ES-I3 (cell line): ENCODE measurements around the gene ZNF865.

ENCODE experiments used
- H3K36me3 ChIP-seq: 2 replicates; pipeline ENCODE4 v1.6.1; 2013; ENCODE audit warnings: mild to moderate bottlenecking, low read length, control low read depth, moderate library complexity; ENCODE audit not compliant: insufficient read depth
- H3K4me1 ChIP-seq: 2 replicates; pipeline ENCODE4 v1.6.1; 2013; ENCODE audit warnings: mild to moderate bottlenecking, control low read depth, low read length; ENCODE audit not compliant: insufficient read depth
- H3K9ac ChIP-seq: 2 replicates; pipeline ENCODE4 v1.6.1; 2013; ENCODE audit warnings: low read depth, mild to moderate bottlenecking, low read length, moderate library complexity
- H3K9me3 ChIP-seq: 2 replicates; pipeline ENCODE4 v1.6.1; 2013; ENCODE audit warnings: mild to moderate bottlenecking, low read length, moderate library complexity; ENCODE audit not compliant: control insufficient read depth, insufficient read depth

The ZNF865 gene

GRCh38 chr19:55606471-55606787 lies 982 bp downstream of the ZNF865 start:
- no peaks in the 10 kb centered on the region for H3K4me1 ChIP-seq
- no peaks in the 10 kb centered on the region for H3K9me3 ChIP-seq
- peaks cover 14% of the 10 kb centered on the region; the same call in 1 of the 2 replicates for H3K36me3 ChIP-seq
- peak overlapping the region; percentile 64 for H3K9ac ChIP-seq

GRCh38 chr19:55606817-55607216 lies 1.4 kb downstream of the ZNF865 start:
- peaks cover 14% of the 10 kb centered on the region; the same call in 1 of the 2 replicates for H3K36me3 ChIP-seq
- H3K9ac ChIP-seq: peak overlapping the region; percentile 64
- no peaks in the 10 kb centered on the region for H3K9me3 ChIP-seq
- no peaks in the 10 kb centered on the region for H3K4me1 ChIP-seq

- H3K9ac ChIP-seq: no peak overlapping the region
These were observed 3.9 kb downstream of the ZNF865 start for GRCh38 chr19:55609326-55609725.

GRCh38 chr19:55611300-55611982 lies 6.0 kb downstream of the ZNF865 start:
- Histone ChIP-seq H3K9ac (no peak overlapping the region), H3K9me3 (no peaks in the 10 kb centered on the region), H3K4me1 (no peaks in the 10 kb centered on the region), H3K36me3 (peaks cover 14% of the 10 kb centered on the region)

More at GRCh38 chr19:55609326-55609725, 3.9 kb downstream of the ZNF865 start:
- H3K36me3 ChIP-seq: peaks cover 14% of the 10 kb centered on the region; the same call in 1 of the 2 replicates
- H3K4me1 ChIP-seq: no peaks in the 10 kb centered on the region
- no peaks in the 10 kb centered on the region for H3K9me3 ChIP-seq

GRCh38 chr19:55611983-55612645 lies 6.7 kb downstream of the ZNF865 start:
- Histone ChIP-seq H3K4me1 (no peaks in the 10 kb centered on the region), H3K9me3 (no peaks in the 10 kb centered on the region), H3K9ac (no peak overlapping the region), H3K36me3 (peaks cover 11% of the 10 kb centered on the region)

- peaks cover 13% of the 10 kb centered on the region for H3K36me3 ChIP-seq
- no peaks in the 10 kb centered on the region for H3K4me1 ChIP-seq
- H3K9ac ChIP-seq: no peak overlapping the region
- no peaks in the 10 kb centered on the region for H3K9me3 ChIP-seq
These were observed 7.9 kb downstream of the ZNF865 start for GRCh38 chr19:55613396-55613795.

GRCh38 chr19:55613930-55614710 lies 8.7 kb downstream of the ZNF865 start:
- no peaks in the 10 kb centered on the region for H3K4me1 ChIP-seq

GRCh38 chr19:55614711-55615542 lies 9.5 kb downstream of the ZNF865 start:
- H3K36me3 ChIP-seq: peaks cover 7% of the 10 kb centered on the region
- H3K4me1 ChIP-seq: no peaks in the 10 kb centered on the region

More at GRCh38 chr19:55613930-55614710, 8.7 kb downstream of the ZNF865 start:
- H3K36me3 ChIP-seq: peaks cover 12% of the 10 kb centered on the region
- no peaks in the 10 kb centered on the region for H3K9me3 ChIP-seq
- no peak overlapping the region for H3K9ac ChIP-seq

GRCh38 chr19:55615543-55616394 lies 10.3 kb downstream of the ZNF865 start:
- H3K9ac ChIP-seq: no peak overlapping the region
- H3K36me3 ChIP-seq: peaks cover 6% of the 10 kb centered on the region
- H3K4me1 ChIP-seq: no peaks in the 10 kb centered on the region
- no peaks in the 10 kb centered on the region for H3K9me3 ChIP-seq

More at GRCh38 chr19:55614711-55615542, 9.5 kb downstream of the ZNF865 start:
- H3K9me3 ChIP-seq: no peaks in the 10 kb centered on the region
- H3K9ac ChIP-seq: no peak overlapping the region

GRCh38 chr19:55616395-55616875 lies 11.0 kb downstream of the ZNF865 start:
- Histone ChIP-seq H3K9me3 (no peaks in the 10 kb centered on the region), H3K4me1 (no peaks in the 10 kb centered on the region), H3K36me3 (peaks cover 6% of the 10 kb centered on the region)

GRCh38 chr19:55617426-55617825 lies 12.0 kb downstream of the ZNF865 start:
- Histone ChIP-seq H3K9ac (no peak overlapping the region), H3K4me1 (no peaks in the 10 kb centered on the region), H3K9me3 (no peaks in the 10 kb centered on the region), H3K36me3 (peaks cover 6% of the 10 kb centered on the region)

More at GRCh38 chr19:55616395-55616875, 11.0 kb downstream of the ZNF865 start:
- no peak overlapping the region for H3K9ac ChIP-seq

- Histone ChIP-seq H3K9me3 (no peaks in the 10 kb centered on the region), H3K4me1 (no peaks in the 10 kb centered on the region), H3K9ac (no peak overlapping the region), H3K36me3 (peaks cover 6% of the 10 kb centered on the region)
These were observed 13.0 kb downstream of the ZNF865 start for GRCh38 chr19:55618426-55618825.

GRCh38 chr19:55619286-55619685 lies 13.8 kb downstream of the ZNF865 start:
- no peaks in the 10 kb centered on the region for H3K4me1 ChIP-seq
- no peaks in the 10 kb centered on the region for H3K9me3 ChIP-seq
- H3K36me3 ChIP-seq: peaks cover 6% of the 10 kb centered on the region
- no peak overlapping the region for H3K9ac ChIP-seq
